Effector CD8-positive, alpha-beta T cell (primary cell): ENCODE results near the gene TLK1.
A peak's percentile ranks its signal among the peaks of the same experiment; 100 is the strongest.

Source experiments
- DNase-seq: peaks from one replicate; lab custom pipeline; 2025; lab: John Stamatoyannopoulos, UW
- total RNA-seq, 4 experiments: gene quantifications; one replicate each; lab custom pipeline; 2026; lab: John Stamatoyannopoulos, UW

The TLK1 gene
- 37.5 to 110 (median 57.3) reads per million in 4 experiments for total RNA-seq

DNA sequence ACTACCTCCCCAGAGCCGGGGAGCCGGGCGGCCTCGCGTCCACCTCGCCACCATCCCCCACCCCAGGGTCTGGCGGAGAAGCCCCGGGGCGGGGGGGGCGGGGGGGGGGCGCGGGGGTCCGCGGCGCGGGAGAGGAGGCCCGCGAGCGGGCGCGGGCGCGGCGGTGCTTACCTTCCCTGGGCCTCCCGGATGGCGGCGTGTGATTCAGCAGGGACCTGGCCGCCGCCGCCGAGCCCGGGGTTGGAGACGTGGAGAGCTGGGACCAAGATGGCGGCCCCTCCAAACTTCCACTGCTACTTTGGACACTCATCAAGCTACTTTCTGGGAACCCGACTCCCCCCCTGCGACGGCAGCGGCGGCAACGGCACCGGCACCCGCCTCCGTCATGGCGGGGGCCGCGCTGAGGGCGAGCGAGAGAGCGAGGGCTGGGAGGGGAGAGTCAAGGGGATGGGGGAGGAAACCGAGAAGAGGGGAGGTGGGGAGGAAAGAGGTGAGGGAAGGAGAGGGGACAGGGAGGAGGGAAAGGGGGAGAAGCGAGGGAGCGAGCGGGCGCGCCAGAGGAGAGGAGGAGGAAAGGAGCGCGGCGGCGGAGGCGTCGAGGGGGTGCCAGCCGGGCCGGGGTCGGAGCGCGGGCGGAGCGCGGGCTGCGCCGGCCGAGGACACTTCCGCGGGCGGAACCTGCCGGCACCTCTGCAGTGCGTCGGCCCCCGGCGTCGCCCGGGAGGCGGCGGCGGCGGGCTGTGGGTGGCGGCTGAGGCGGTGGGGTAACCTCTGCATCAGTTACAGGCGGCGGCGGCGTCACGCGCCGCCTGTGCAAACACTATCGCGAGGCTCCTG lies at the start of gene TLK1:
Gene TLK1 (minus strand): TSS at position 775 of the 837 bp plus-strand sequence. CDS start 465 bp downstream, at position 310.
- DNase-seq: peak; percentile 45

DNA sequence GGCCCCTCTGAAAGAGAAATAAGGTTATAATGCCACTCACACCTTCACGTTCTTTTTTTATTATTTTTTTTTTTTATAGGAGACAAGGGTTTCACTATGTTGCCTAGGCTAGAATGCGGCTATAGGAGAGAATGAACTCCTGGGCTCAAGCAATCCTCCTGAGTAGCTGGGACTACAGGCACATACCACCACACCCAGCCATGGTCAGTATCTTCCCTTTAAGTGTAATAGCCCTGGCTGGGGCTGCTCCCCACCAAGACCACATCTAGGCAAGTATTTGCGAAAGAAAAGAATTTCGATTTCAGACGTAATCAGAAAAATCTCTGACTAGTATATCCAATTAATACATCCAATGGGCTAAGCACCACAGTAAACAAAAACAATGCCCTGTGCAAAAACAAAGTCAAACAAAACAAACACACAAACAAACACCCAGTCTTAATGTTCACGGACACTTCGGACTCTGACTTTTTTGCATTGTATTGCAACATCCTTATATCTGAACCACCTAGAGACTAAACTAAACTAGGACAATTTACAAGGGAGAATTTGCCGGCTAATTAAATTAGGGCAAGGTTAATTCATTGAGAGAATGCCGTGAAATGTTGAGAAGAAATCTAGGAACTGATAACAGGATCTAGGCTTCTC lies 49.6 kb upstream of the TLK1 start:
- no peak for DNase-seq

GRCh38 chr2:171208657-171209056 lies 48.0 kb upstream of the TLK1 start:
- no peak for DNase-seq

- no peak for DNase-seq
These were observed 45.9 kb upstream of the TLK1 start for GRCh38 chr2:171206422-171207115.

GRCh38 chr2:171205551-171205950 lies 44.9 kb upstream of the TLK1 start:
- DNase-seq: no peak

GRCh38 chr2:171201767-171202166 lies 41.1 kb upstream of the TLK1 start:
- no peak for DNase-seq

- DNase-seq: no peak
These were observed 40.6 kb upstream of the TLK1 start for GRCh38 chr2:171201271-171201670.

- DNase-seq: no peak
These were observed 39.8 kb upstream of the TLK1 start for GRCh38 chr2:171200469-171200868.

GRCh38 chr2:171191021-171191420 lies 30.3 kb upstream of the TLK1 start:
- no peak for DNase-seq

DNA sequence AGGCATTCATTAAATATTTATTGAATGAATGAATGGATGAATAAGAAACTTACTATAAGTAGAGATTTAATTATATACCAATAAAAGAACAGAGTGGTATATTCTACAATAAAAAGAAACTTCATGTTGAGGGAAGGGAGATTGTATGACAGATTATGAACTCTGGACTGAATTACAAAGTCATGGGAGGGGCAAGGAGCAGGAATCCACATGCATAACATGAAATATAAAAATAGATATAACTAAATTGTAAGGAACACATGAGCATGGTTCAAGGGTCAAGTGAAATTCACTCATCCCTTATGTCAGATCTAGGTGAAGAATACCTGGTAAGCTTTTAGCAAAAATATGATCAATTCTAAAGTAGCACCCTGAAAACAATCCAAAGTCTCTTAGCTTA lies 27.1 kb upstream of the TLK1 start:
- no peak for DNase-seq

DNA sequence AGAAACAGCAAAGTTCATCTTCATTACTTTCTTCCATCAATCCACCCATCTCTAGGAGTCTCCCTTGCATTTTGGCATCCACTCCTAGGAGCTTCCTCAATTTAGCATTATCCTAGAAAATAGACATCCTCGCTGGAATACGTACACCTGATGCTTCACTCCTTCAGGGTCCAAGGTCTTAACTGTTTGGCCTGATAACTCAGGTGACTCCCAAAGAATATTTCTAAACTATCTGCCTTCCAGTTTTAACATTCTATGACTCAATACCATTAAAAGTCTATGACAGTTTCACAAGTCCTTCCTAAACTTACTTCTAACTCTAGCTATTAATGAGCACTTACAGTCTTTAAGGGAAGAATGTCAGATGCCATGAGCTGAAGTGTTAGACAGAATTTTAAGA lies 26.5 kb upstream of the TLK1 start:
- DNase-seq: no peak

DNA sequence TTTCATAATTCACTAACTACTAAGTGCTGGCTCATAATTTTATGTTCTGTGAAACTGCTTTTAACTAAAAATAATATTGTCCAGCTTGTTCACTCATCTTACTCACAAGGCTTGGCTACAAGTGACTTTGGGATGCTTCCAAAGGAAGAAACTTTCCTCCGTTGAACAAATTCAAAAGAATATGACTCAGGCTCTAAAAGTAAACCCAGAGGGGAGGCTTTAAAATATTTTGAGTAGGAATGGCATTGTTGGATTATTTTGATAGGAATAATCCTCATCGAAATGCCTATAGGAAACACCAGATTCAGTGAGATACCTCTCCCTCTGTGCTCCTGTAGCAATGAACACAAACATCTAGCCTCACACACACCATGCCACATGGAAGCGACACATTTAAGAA lies 25.2 kb upstream of the TLK1 start:
- no peak for DNase-seq

DNA sequence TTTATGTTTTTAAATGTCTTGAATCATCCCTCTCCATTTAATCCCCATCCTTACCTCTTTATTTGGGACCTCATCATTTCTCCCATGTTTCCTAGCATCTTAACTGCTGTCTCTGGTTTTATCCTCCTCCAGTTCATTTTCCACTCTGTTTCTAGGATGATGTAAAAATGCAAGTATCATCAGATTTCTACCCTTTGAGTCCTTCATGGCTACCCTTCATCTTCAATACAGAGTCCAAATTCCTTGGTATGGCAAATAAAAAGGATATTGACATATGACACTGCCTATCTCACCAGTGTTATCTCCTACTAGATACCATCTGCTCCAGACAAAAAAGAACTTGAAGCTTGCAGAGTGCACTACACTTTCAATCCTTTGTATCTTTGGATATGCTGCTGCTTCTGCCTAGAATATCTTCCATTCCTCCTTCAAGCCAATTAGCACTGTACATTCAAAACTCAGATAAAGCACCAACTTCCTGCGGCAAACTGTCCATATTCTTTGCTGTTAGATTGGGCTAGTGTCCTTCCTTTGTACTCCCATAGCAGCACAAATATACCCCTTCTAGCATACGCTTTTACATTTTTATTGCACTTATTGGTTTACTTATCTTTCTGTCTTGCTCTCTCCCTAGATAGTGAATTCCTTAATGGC lies 24.6 kb upstream of the TLK1 start:
- no peak for DNase-seq

- no peak for DNase-seq
These were observed 20.7 kb upstream of the TLK1 start for GRCh38 chr2:171181064-171182049.

GRCh38 chr2:171180229-171180930 lies 19.7 kb upstream of the TLK1 start:
- DNase-seq: no peak

- DNase-seq: no peak
These were observed 18.3 kb upstream of the TLK1 start for GRCh38 chr2:171178993-171179392.

- no peak for DNase-seq
These were observed 15.8 kb upstream of the TLK1 start for GRCh38 chr2:171176516-171176915.

- DNase-seq: no peak
These were observed 13.4 kb upstream of the TLK1 start for GRCh38 chr2:171174075-171174474.

DNA sequence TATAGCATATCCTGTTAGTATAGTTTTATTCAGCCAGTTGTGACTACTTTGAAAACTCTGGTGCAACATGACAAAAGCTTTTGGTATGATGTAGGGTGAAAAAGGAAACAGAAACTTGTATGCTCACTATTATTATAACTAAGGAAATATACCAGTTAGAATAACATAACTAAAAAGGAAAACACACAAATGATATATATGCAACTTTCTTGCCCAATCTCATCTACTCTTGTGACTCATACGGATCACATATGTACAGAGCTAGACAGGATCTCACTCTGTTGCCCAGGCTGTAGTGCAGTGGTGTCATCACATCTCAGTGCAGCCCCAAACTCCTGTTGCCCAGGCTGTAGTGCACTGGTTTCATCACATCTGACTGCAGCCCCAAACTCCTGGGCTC lies 12.4 kb upstream of the TLK1 start:
- DNase-seq: no peak

- DNase-seq: no peak
These were observed 11.1 kb upstream of the TLK1 start for GRCh38 chr2:171171808-171172207.
